RWPE2 (cell line): Measurements from ENCODE around the gene CFAP68.
A peak's percentile ranks its signal among the peaks of the same experiment; 100 is the strongest.

ENCODE experiments used
- ATAC-seq: fragments of 200-7000 bp; cut with Tn5 transposase; 3 replicates; pipeline ENCODE4 v1.9.1; 2021; ENCODE audit warnings: low read depth
- DNase-seq: peaks from one replicate; pipeline ENCODE4 v3.0.0-alpha.2; 2020; ENCODE audit warnings: low spot score
- H3K27ac ChIP-seq: fragments of 450-650 bp; 2 replicates; pipeline ENCODE4 v1.5.1; 2017; ENCODE audit warnings: mild to moderate bottlenecking; ENCODE audit not compliant: poor library complexity, severe bottlenecking
- H3K27me3 ChIP-seq: fragments of 250-450 bp; sonication (Bioruptor Pico); 2 replicates; pipeline ENCODE4 v1.5.1; 2021; ENCODE audit warnings: mild to moderate bottlenecking, moderate library complexity; ENCODE audit not compliant: insufficient read depth, poor library complexity, severe bottlenecking
- H3K36me3 ChIP-seq: fragments of 250-450 bp; sonication (Bioruptor Pico); 2 replicates; pipeline ENCODE4 v1.5.1; 2020; ENCODE audit warnings: low read depth, mild to moderate bottlenecking, moderate library complexity
- H3K4me1 ChIP-seq: fragments of 250-450 bp; sonication (Bioruptor Pico); 2 replicates; pipeline ENCODE4 v1.5.1; 2021; ENCODE audit warnings: mild to moderate bottlenecking, moderate library complexity; ENCODE audit not compliant: insufficient read depth, poor library complexity, severe bottlenecking
- H3K4me3 ChIP-seq: fragments of 250-450 bp; sonication (Bioruptor Pico); 2 replicates; pipeline ENCODE4 v1.5.1; 2021; ENCODE audit warnings: mild to moderate bottlenecking, moderate library complexity; ENCODE audit not compliant: severe bottlenecking
- H3K9me3 ChIP-seq: fragments of 250-450 bp; sonication (Bioruptor Pico); 2 replicates; pipeline ENCODE4 v1.5.1; 2021; ENCODE audit warnings: mild to moderate bottlenecking, moderate library complexity; ENCODE audit not compliant: severe bottlenecking
- TF ChIP-seq, protein P1 (sequence below): fragments of 450-650 bp; IDR thresholded peaks from one replicate; pipeline ENCODE4 v1.5.1; 2017; ENCODE audit warnings: mild to moderate bottlenecking, moderate library complexity; ENCODE audit not compliant: poor library complexity, severe bottlenecking

Gene CFAP68

GRCh38 chr11:111836721-111837120 is 42.6 kb upstream of the CFAP68 start:
- ATAC-seq: no peak
- Histone ChIP-seq H3K36me3 (peaks cover 60% of the 10 kb centered on the region), H3K9me3 (no peaks in the 10 kb centered on the region), H3K27ac (no peak overlapping the region), H3K27me3 (no peaks in the 10 kb centered on the region), H3K4me1 (no peaks in the 10 kb centered on the region), H3K4me3 (no peak overlapping the region)
- no peak for DNase-seq
- TF ChIP-seq, protein P1, sequence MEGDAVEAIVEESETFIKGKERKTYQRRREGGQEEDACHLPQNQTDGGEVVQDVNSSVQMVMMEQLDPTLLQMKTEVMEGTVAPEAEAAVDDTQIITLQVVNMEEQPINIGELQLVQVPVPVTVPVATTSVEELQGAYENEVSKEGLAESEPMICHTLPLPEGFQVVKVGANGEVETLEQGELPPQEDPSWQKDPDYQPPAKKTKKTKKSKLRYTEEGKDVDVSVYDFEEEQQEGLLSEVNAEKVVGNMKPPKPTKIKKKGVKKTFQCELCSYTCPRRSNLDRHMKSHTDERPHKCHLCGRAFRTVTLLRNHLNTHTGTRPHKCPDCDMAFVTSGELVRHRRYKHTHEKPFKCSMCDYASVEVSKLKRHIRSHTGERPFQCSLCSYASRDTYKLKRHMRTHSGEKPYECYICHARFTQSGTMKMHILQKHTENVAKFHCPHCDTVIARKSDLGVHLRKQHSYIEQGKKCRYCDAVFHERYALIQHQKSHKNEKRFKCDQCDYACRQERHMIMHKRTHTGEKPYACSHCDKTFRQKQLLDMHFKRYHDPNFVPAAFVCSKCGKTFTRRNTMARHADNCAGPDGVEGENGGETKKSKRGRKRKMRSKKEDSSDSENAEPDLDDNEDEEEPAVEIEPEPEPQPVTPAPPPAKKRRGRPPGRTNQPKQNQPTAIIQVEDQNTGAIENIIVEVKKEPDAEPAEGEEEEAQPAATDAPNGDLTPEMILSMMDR: no peak

GRCh38 chr11:111837366-111837891 is 41.9 kb upstream of the CFAP68 start:
- H3K4me3 ChIP-seq: no peak overlapping the region

GRCh38 chr11:111838054-111838453 is 41.3 kb upstream of the CFAP68 start:
- DNase-seq (no peak), ATAC-seq (no peak)
- TF ChIP-seq, protein P1: no peak

More at GRCh38 chr11:111837366-111837891, 41.9 kb upstream of the CFAP68 start:
- ATAC-seq (no peak), DNase-seq (no peak)
- Histone ChIP-seq H3K36me3 (peaks cover 59% of the 10 kb centered on the region), H3K9me3 (no peaks in the 10 kb centered on the region), H3K4me1 (no peaks in the 10 kb centered on the region), H3K27ac (no peak overlapping the region), H3K27me3 (no peaks in the 10 kb centered on the region)
- TF ChIP-seq, protein P1: no peak

GRCh38 chr11:111840143-111840542 is 39.2 kb upstream of the CFAP68 start:
- Histone ChIP-seq H3K4me1 (no peaks in the 10 kb centered on the region), H3K27ac (no peak overlapping the region), H3K4me3 (no peak overlapping the region), H3K36me3 (peaks cover 64% of the 10 kb centered on the region), H3K27me3 (no peaks in the 10 kb centered on the region), H3K9me3 (no peaks in the 10 kb centered on the region)
- TF ChIP-seq, protein P1: no peak
- ATAC-seq (no peak), DNase-seq (no peak)

More at GRCh38 chr11:111838054-111838453, 41.3 kb upstream of the CFAP68 start:
- Histone ChIP-seq H3K27ac (no peak overlapping the region), H3K36me3 (peaks cover 61% of the 10 kb centered on the region), H3K4me1 (no peaks in the 10 kb centered on the region), H3K27me3 (no peaks in the 10 kb centered on the region), H3K4me3 (no peak overlapping the region), H3K9me3 (no peaks in the 10 kb centered on the region)

DNA sequence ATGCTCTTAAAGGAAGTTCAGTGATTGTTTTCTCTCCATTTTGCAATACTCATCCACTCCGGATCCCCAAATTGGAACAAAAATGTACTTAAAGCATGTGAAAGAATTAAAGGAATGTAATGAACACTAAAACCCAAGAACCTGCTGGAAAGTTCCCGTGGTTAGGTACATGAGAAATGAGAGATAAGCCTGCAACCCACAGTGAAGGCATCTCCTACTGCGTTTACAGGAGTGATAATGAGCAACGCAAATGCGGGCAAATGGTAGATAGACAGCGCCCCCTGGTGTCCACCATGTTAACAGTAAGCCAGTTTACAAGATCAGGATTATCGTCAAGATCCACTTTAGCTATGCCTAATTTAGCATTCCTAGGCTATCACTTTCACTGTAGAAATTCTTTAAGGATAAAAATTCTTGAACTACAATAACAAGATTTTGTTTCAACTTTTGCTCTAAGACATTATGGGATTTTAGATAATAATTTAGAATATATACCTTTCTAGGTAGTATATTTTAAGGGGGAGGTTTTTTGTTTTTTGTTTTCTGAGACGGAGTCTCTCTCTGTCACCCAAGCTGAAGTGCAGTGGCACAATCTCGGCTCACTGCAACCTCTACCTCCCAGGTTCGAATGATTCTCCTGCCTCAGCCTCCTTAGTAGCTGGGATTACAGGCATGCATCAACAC is 37.8 kb upstream of the CFAP68 start:
- no peak overlapping the region for H3K27ac ChIP-seq
- TF ChIP-seq, protein P1: peak; percentile 95
- peak; percentile 68 for DNase-seq
- ATAC-seq: peak; percentile 74
- no peak overlapping the region for H3K4me3 ChIP-seq
- peaks cover 51% of the 10 kb centered on the region for H3K36me3 ChIP-seq
- H3K9me3 ChIP-seq: no peaks in the 10 kb centered on the region
- H3K4me1 ChIP-seq: peaks cover 14% of the 10 kb centered on the region
- no peaks in the 10 kb centered on the region for H3K27me3 ChIP-seq
